GM21390 (cell line): ENCODE data around the gene C9orf72.
"Not testable (repeated sequence)": the region's sequence is repeated elsewhere in the genome, so short reads cannot be mapped to it uniquely, and the experiment has no call there.

Experiments used
- ATAC-seq: cut with Tn5 transposase; IDR thresholded peaks from one replicate; pipeline ENCODE4 v1.9.1; 2021; ENCODE audit not compliant: unreplicated experiment

C9orf72 gene, protein sequence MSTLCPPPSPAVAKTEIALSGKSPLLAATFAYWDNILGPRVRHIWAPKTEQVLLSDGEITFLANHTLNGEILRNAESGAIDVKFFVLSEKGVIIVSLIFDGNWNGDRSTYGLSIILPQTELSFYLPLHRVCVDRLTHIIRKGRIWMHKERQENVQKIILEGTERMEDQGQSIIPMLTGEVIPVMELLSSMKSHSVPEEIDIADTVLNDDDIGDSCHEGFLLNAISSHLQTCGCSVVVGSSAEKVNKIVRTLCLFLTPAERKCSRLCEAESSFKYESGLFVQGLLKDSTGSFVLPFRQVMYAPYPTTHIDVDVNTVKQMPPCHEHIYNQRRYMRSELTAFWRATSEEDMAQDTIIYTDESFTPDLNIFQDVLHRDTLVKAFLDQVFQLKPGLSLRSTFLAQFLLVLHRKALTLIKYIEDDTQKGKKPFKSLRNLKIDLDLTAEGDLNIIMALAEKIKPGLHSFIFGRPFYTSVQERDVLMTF

DNA sequence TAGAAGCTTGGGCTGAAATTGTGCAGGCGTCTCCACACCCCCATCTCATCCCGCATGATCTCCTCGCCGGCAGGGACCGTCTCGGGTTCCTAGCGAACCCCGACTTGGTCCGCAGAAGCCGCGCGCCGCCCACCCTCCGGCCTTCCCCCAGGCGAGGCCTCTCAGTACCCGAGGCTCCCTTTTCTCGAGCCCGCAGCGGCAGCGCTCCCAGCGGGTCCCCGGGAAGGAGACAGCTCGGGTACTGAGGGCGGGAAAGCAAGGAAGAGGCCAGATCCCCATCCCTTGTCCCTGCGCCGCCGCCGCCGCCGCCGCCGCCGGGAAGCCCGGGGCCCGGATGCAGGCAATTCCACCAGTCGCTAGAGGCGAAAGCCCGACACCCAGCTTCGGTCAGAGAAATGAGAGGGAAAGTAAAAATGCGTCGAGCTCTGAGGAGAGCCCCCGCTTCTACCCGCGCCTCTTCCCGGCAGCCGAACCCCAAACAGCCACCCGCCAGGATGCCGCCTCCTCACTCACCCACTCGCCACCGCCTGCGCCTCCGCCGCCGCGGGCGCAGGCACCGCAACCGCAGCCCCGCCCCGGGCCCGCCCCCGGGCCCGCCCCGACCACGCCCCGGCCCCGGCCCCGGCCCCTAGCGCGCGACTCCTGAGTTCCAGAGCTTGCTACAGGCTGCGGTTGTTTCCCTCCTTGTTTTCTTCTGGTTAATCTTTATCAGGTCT, at the start of gene C9orf72:
TSS of gene C9orf72 (minus strand) at position 564 of the 716 bp plus-strand sequence. CDS start 6,361 bp downstream, outside the sequence.
- peak; percentile 63 for ATAC-seq

DNA sequence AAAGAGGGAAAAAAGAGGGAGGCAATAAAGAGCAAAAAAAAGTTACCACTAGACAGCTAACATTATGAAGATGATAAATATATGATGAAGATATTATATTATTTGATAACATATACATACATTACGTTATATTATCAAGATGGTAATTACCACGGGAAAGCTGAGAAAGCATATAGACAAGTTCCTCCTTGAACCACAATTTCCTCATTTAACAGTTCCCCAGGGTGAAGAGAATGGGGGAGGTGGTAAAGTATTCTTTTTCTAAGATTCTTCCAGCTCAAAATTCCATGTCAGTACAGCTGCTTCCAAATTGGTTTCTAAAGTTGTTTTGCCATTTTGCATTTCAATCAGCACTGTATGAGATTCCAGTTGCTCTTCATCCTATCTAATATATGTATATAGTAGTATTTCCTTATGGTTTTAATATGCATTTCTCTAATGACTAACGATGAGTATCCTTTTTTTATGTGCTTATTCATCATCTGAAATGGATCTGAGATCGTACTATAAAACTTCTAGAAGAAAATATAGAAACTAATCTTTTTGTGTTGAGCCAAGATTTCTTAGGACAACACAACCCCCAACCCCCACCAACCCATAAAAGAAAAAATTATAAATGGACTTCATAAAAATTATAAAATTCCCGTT, 49.5 kb upstream of the C9orf72 start:
- ATAC-seq, result no peak

DNA sequence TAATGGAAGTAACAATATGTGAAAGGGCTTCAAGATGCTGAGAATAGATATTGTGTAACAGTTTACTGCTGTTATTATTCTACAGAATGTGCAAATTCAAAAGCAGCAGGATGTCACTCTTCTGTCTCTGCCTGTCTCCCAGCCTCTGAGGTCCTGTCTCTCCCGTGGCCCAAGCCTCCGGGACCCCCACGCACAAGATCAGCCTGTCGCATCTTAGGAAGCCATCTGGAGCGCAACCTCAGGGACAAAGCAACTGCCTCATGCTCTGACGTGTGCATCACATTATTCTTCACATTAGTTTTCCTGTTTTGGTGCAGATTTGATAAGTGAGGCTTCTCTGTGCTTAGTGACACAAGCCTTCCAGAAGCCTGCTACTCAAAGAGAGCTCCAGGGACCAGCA, 46.5 kb upstream of the C9orf72 start:
- ATAC-seq, result no peak

DNA sequence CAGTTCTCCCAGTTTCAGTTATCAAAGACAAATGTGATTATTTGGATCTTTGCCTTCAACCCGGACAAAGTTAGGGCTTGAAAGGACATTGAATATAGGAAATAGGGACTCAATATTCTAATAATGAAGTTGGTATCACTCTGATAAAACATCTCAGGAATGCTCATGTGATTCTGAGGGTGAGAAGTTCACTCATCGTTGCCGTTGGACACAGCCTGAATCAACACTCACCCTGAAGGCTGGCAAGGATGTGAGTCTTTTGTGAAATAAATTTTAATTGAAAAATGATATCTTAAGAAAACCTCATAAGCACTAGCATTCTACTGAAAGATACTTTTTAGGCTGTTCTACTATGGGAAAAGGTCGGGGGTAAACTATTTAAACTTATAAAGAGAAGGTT, 44.8 kb upstream of the C9orf72 start:
- no peak for ATAC-seq

DNA sequence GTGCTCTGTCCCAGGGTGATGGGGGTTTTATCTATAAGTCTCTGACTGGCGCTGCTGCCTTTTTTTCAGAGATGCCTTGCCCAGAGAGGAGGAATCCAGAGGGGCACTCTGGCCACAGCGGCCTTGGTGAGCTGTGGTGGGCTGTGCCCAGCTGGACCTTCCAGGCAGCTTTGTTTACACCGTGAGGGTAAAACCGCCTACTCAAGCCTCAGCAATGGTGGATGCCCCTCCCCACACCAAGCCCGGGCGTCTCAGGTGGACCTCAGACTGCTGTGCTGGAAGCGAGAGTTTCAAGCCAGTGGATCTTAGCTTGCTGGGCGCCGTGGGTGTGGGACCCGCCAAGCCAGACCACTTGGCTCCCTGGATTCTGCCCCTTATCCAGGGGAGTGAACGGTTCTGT, 41.3 kb upstream of the C9orf72 start:
- no peak for ATAC-seq

DNA sequence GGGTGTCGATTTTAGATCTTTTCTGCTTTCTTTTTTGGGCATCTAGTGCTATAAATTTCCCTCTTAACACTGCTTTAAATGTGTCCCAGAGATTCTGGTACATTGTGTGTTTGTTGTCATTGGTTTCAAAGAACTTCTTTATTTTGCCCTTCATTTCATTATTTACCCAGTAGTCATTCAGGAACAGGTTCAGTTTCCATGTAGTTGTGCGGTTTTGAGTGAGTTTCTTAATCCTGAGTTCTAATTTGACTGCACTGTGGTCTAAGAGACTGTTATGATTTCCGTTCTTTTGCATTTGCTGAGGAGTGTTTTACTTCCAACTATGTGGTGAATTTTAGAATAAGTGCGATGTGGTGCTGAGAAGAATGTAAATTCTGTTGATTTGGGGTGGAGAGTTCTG, 38.8 kb upstream of the C9orf72 start:
- not testable (repeated sequence) for ATAC-seq

DNA sequence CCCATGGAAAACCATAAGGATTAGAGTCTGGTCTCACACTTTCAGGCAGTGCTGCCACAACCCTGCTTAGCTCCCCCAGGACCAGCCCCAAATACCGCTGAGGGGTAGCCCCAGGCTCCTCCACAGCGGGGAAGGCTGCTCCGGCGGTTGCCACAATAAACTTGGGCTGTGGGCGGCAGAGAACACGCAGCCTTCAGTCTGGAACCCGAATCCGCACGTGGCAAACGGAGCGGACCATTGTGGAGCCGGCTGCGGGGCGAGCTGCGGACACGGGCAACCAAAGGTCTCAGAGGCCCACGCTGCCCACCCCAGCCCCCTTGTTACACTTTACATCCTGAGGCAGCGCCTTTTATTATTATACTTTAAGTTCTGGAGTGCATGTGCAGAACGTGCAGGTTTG, 37.3 kb upstream of the C9orf72 start:
- no peak for ATAC-seq

DNA sequence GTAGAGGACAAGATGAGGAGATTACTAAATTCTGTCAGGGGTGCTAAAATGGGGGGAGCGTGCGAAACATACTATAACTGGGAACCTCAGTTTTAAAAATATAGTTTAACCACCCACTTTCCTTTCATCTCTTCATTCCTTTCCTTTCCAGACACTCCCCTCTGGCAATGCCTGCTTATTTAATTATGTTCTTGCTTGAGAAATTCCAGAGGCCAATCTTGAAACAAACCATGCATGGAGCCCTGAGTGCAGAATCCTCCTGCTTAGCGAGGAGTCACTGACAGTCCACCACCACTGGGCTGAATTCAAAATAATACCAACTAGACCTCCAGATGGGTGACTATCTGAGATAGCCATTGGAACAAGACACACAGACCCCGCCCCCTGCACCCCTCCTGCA, 29.7 kb upstream of the C9orf72 start:
- no peak for ATAC-seq

DNA sequence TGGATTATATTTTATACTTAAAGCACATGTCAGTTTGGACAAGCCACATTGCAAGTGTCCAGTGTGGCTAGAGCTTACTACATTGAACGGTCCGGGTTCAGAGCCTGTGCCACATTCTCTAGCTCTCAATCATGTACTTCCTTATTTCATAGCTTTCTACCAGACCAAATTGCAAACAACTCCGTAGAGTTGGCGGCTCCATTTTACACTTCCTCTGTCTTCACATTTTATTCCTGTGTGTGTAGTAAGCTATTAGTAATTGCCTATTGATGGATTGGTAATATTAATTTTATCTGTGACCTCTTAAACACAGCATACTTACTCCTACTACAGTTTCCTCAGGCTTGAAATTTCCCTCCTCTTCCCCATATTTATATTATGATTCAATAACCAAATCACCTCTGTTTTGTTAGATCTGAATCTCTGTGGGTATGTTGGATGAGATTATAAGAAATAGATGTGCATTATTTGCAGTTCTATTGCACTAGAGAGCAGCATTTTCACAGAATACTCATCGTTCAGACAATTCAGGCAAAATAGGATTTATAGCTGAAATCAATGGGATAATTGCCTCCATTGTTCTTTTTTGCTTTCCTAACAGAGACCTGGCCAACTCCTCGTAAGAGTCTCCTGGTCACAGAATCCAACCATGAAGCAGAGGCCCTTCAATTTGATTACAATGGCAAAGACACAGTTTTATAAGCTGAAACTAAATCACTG, 29.0 kb upstream of the C9orf72 start:
- no peak for ATAC-seq

DNA sequence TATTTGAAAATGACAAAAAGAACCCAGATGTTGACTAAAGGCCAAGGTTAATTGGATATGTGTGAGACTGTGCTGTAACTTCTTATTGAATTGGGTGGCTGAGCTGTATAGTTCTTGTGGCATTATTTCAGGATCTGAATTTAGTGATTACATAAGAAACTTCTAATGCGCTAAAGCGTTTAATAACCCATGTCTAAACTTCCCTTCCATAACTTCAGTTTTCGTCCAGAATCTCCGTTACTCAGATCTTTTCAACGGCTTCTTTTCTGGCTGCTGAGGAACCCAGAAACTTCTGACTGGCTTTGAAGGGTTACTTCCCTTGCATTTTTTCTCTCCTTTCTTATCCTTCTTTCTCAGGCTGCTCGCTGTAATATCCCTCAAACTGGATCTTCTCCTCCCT, 28.1 kb upstream of the C9orf72 start:
- no peak for ATAC-seq

DNA sequence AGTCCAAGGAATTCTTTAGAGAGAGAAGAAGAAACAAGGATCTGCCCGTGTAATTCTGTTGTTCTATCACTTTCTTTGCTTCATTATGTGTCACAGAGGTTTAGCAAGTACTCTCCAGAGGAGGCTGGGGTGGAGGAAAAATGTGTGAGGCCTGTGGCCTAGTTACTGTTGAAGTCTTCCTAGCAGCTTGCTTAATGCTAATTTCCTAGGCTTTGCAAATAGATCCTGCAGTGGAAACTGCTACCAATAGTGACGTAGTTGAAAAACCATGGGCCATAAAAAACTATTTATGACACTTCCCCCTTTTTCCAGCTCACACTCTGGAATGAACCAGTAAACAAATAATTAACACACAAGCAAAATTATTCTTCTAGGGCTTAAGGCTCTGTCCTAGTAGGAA, 27.0 kb upstream of the C9orf72 start:
- no peak for ATAC-seq

DNA sequence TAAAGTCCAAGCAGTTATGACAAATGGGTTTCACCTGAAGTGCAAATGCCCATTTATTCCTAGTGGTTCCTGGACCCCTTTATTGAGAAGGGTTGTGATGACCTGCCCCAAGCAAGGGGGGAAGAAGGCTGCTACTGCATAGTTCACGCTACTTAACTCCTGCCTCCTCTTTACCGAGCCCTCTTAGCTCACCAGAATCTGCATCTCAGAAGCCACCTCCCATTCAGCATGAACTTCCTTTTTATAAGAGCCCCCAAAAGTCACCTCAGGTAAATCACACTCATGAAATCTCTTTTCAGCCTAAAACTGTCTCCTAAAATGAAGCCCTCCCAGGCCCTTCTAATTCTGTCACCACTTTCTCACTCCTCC, 26.6 kb upstream of the C9orf72 start:
- ATAC-seq, result no peak

DNA sequence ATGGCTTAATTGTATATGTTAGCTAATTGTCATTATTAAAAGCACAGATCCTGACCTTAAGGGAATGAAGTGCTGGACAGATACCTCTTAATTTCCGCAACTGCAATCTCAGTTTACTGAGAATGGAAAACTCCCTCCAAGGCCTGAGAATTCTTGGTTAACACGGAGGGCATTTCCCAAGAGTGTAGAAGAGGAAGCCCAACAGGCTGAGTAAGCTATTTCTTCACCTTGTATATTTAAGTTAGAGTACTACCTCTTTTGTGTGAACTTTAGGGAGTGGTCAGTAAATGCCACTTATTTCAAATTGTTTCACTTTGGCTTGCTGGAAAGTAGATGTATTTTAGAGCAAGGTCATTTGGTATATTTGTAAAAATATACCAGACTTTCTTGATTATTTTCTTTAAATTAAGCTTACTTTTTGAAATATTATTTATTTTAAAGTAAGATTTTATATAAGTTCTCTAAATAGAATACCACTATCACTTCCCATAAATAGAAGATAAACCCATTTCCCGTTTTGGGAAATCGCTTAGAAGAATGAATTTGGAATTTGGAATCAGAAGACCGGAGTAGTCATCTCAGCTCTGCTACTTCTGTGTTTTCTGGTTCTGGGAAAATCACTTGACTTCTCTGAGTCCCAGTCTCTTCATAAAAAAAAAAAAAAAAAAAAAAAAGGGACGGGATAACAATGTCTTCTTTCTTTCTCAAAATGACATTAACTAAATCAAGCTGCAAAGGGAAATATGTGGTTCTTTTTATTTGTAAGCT, 26.0 kb upstream of the C9orf72 start:
- ATAC-seq, result no peak

DNA sequence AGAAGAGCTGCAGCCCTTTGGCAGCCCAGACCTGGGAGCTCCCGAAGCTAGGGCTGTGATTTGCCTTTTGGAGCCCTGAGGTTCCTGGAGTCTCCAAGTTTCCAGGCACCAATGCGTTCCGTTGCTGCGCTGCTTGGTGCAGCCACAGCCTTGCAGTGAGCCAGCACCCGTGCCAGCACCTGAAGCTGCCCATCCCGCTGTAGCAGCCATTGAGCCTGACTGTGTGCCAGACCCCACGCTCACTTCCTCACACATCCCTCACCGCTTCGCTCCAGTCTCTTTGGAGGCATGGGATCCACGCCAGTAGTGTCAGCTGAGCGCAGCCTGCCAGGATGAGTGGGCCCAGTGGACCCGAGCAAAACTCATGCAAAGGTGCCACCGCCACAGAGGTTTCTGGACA, 22.5 kb upstream of the C9orf72 start:
- no peak for ATAC-seq

DNA sequence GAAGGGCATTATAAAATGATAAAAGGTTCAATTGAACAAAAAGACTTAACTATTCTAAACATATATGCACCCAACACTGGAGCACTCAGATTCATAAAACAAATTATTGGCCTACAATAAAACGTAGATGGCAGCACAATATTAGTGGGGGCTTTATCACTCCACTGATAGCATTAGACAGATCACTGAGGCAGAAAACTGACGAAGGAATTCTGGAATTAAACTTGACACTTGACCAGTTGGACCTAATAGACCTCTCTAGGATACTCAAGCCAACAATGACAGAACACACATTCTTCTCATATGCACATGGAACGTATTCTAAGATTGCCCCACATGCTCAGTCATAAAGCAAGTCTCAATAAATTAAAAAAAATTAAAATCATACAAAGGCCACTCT, 18.4 kb upstream of the C9orf72 start:
- no peak for ATAC-seq

DNA sequence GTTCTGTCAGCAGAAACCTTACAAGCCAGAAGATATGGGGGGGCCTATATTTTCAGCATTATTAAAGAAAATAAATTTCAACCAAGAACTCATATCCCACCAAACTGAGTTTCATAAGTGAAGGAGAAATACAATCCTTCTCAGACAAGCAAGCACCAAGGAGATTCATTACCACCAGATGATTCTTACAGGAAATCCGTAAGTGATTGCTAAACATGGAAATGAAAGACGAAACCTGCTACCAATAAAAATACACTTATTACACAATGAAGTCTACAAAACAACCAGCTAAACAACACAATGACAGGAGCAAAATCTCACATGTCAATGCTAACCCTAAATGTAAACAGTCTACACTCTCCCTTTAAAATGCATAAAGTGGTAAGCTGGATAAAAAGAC, 17.8 kb upstream of the C9orf72 start:
- no peak for ATAC-seq

DNA sequence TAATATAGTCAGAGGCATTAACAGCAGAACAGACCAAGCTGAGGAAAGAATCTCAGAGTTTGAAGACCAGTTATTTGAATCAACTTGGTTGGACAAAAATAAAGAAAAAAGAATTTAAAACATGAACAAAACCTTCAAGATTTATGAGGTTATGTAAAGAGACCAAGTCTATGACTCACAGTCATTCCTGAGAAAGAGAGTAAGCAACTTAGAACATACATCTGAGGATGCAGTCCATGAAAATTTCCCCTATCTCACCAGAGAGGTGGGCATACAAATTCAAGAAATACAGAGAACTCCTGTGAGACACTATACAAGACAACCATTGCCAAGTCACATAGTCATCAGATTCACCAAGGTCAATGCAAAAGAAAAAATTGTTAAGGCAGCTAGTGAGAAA, 17.4 kb upstream of the C9orf72 start:
- ATAC-seq, result no peak

DNA sequence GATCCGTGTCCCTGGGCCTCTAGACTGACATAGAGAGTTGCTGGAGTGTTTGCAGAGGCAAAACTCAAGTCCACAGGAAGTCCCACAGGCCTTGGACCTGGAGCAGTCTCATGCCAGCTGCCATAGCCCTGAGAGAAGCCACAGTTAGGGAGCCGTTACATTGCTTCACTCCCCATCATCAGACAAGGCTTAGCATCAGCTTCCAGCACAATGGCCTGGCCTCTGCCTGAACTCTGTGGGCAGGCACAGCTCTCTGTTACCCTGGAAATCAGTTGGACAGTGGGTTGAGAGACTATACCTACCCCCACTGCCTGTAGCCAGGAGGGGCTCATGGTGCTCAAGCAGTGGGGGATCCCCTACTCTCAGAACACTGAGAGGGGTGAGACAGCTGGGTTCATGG, 16.2 kb upstream of the C9orf72 start:
- ATAC-seq, result no peak

DNA sequence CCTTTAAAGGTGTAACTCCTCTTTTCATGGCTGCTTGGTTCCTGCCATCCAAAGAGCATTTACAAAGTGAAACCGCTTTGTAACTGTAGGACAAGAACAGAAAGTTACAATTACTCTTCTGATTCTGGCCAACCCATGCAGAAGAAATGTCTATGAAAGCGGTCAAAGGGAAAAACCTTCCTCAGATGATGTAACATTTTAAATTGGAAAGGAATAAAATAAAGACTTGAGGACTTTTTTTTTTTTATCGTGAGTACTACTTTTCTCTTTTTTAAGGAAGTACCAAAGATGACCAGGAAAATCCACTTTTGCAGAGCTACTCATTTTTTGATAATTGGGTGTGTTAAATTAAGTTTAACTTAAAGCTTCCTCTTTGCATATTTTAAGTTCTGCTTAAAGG, 13.0 kb upstream of the C9orf72 start:
- ATAC-seq, result peak; percentile 70

DNA sequence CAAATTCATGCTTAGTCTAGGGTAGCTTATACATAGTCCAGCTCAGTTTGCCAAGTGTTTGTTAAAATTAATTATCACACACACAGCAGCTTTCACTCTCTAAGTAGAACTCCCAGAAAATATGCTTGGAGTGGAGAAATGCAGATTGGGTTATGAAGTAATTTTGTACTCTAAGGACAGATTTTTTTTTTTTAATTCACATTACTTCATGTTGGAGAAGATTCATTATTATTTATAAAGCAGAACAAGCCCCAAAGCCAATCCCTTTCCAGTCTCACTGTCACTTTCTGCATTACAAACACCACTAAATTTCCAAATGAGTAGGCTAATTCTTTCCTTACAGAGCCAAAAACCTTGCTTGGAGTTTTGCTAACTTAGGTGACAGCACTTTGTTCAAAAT, 11.7 kb upstream of the C9orf72 start:
- no peak for ATAC-seq

DNA sequence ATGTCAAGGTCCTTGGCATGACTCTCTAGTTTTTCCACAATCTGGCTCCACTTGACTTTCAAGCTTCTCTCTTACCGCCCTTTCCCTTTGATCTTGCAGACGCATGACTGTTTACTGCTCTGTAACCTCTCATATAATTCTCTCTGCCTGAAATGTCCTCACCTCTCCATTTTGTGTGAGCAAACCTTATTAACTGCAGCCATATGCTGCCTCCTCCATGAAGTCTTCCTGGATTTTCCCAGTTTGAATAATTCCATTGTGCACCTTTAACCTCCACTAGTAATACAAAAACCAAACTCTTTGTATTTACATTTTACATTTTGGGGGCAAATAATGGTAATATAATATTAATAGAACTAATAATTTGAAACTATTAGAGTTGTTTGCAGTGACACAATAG, 9.5 kb upstream of the C9orf72 start:
- ATAC-seq, result no peak
